Measurements from ENCODE around the gene MEOX1.

The MEOX1 gene

GRCh38 chr17:43634591-43635125 is 27.1 kb downstream of the MEOX1 start:
- no peak for DNase-seq (ENCODE audit: low spot score in 2 of 2)
- in situ Hi-C loops (cut with MboI; ENCODE audit: low sequenced_read_pairs), result no loop called here
- Histone ChIP-seq H3K4me3 (no peak overlapping the region), H3K27me3 (ENCODE audit: low read depth) (no peaks in the 10 kb centered on the region; the same call in 1 of the 2 replicates), H3K36me3 (replicated peaks) (no peaks in the 10 kb centered on the region), H3K9me3 (no peaks in the 10 kb centered on the region), H3K4me1 (no peaks in the 10 kb centered on the region)

DNA sequence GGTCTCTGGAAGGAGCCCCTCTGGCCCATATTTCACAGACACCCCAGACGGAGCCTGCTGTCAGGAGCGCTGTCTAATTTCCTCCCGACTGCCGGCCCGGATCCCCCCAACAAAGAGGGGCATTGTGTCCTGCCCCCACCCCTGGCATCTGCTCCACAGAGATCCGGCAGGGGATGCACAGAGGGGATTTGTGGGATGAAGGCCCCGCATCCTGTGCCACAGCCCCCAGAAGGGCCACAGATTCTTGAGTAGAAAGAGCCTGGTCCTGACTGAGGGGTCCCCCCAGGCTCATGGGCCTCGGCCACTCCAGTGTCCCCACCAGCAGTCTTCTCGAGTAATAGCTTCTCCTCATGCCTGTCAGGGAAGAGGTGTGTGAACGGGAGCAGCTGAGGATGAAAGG is 29.5 kb downstream of the MEOX1 start:
- Histone ChIP-seq H3K4me3 (no peak overlapping the region), H3K36me3 (replicated peaks) (no peaks in the 10 kb centered on the region), H3K4me1 (no peaks in the 10 kb centered on the region), H3K27me3 (ENCODE audit: low read depth) (no peaks in the 10 kb centered on the region; the same call in 1 of the 2 replicates), H3K9me3 (no peaks in the 10 kb centered on the region)
- no peak for DNase-seq (ENCODE audit: low spot score in 2 of 2)
- in situ Hi-C loops (cut with MboI; ENCODE audit: low sequenced_read_pairs), result no loop called here

DNA sequence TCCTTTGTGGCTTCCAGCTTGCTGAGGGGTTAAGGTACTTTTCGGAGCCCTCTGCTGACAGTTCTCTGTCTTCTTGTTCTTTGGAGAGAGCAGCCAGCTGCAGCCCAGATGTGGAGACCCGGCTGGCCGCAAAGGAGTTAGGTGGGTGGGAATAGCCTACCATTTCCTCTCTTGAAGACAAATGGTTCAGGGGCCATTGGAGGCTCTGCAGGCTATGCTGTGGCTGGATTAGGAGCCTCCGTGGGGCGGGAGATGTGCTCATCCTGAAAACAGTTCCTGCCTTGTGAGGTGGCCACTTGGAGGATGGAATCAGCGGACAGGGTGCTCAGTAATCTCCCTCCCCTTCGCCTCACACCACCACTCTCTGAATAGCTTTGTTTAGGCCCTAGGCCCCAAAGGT is 30.3 kb downstream of the MEOX1 start:
- Histone ChIP-seq H3K27me3 (ENCODE audit: low read depth) (no peaks in the 10 kb centered on the region), H3K36me3 (replicated peaks) (no peaks in the 10 kb centered on the region), H3K4me3 (no peak overlapping the region), H3K4me1 (no peaks in the 10 kb centered on the region), H3K9me3 (no peaks in the 10 kb centered on the region)
- in situ Hi-C loops (cut with MboI; ENCODE audit: low sequenced_read_pairs), result no loop called here
- no peak for DNase-seq (ENCODE audit: low spot score in 2 of 2)

DNA sequence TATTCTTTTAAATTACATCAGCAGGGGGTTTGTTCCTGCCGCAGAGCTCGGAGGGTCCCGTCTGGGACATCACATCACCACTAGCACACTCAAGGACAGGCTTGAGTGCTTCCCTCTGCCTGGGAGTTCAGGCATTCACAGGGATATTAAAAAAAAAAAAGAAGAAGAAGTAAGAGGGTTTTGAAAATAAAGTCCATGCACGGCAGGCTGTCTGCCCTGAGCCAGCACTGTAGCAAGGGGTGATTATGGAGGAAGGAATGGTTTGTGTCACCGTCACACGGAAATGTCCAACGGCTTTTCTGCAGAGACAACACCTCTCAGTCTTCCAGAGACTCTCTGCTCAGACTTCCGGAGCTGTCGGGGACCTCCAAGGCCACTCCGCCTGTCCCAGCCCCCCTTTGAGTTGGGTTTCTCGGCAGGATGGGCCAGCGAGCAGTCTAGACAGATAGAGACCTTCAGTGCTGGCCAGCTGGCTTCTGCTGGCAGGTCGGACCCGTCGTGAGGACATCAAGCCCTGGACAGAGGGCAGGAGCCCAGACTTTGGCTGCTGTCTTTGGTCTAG is 33.6 kb downstream of the MEOX1 start:
- Histone ChIP-seq H3K36me3 (replicated peaks) (no peaks in the 10 kb centered on the region), H3K9me3 (no peaks in the 10 kb centered on the region), H3K27me3 (ENCODE audit: low read depth) (no peaks in the 10 kb centered on the region; the same call in 1 of the 2 replicates), H3K4me3 (no peak overlapping the region), H3K4me1 (no peaks in the 10 kb centered on the region)
- DNase-seq (ENCODE audit: low spot score in 2 of 2), result no peak
- in situ Hi-C loops (cut with MboI; ENCODE audit: low sequenced_read_pairs), result no loop called here

- Histone ChIP-seq H3K36me3 (replicated peaks) (no peaks in the 10 kb centered on the region), H3K4me3 (no peak overlapping the region), H3K4me1 (no peaks in the 10 kb centered on the region), H3K9me3 (no peaks in the 10 kb centered on the region), H3K27me3 (ENCODE audit: low read depth) (no peaks in the 10 kb centered on the region; the same call in 1 of the 2 replicates)
- no peak for DNase-seq (ENCODE audit: low spot score in 2 of 2)
- in situ Hi-C loops (cut with MboI; ENCODE audit: low sequenced_read_pairs), result no loop called here
Observed at GRCh38 chr17:43627653-43628052, 34.1 kb downstream of the MEOX1 start.

DNA sequence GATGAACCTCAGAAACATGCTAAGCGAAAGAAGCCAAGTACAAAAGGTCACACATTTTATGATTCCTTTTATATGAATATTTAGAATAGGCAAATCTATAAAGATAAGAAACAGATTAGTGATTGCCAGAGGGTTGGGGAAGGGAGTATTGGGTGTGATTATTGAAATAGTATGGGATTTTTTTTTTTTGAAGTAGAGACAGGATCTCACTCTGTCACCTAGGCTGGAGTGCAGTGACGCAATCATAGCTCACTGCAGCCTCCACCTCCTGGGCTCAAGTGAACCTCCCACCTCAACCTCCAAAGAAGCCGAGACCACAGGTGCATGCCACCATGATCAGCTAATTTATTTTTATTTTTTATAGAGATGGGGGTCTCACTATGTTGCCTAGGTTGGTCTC is 35.7 kb downstream of the MEOX1 start:
- Histone ChIP-seq H3K4me3 (no peak overlapping the region), H3K4me1 (no peaks in the 10 kb centered on the region), H3K36me3 (replicated peaks) (no peaks in the 10 kb centered on the region), H3K9me3 (no peaks in the 10 kb centered on the region), H3K27me3 (ENCODE audit: low read depth) (no peaks in the 10 kb centered on the region; the same call in 1 of the 2 replicates)
- no peak for DNase-seq (ENCODE audit: low spot score in 2 of 2)
- in situ Hi-C loops (cut with MboI; ENCODE audit: low sequenced_read_pairs), result no loop called here

GRCh38 chr17:43625606-43626005 is 36.1 kb downstream of the MEOX1 start:
- no peaks in the 10 kb centered on the region for H3K4me1 ChIP-seq
- in situ Hi-C loops (cut with MboI; ENCODE audit: low sequenced_read_pairs), result no loop called here
- no peaks in the 10 kb centered on the region for H3K36me3 ChIP-seq (replicated peaks)
- H3K27me3 ChIP-seq (ENCODE audit: low read depth), result no peaks in the 10 kb centered on the region; the same call in 1 of the 2 replicates
- no peak for DNase-seq (ENCODE audit: low spot score in 2 of 2)
- no peaks in the 10 kb centered on the region for H3K9me3 ChIP-seq
- H3K4me3 ChIP-seq, result no peak overlapping the region

GRCh38 chr17:43620581-43620980 is 41.1 kb downstream of the MEOX1 start:
- in situ Hi-C loops (cut with MboI; ENCODE audit: low sequenced_read_pairs), result no loop called here
- no peak for DNase-seq (ENCODE audit: low spot score in 2 of 2)
- no peaks in the 10 kb centered on the region; the same call in 1 of the 2 replicates for H3K4me1 ChIP-seq

DNA sequence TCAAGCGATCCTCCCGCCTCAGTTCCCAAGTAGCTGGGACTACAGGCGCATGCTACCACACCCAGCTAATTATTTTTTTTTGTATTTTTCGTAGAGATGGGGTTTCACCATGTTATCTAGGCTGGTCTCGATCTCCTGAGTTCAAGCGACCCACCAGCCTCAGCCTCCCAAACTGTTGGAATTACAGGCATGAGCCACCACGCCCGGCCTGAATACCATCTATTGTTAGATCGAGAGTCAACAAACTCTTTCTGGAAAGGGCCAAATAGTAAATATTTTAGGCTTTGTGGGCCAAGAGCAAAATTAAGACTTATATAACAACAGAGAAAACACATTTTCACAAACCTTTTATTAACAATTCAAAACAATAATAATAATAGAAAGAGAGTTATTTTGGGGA is 41.6 kb downstream of the MEOX1 start:
- Histone ChIP-seq H3K4me3 (no peak overlapping the region), H3K4me1 (no peaks in the 10 kb centered on the region; the same call in 1 of the 2 replicates), H3K27me3 (ENCODE audit: low read depth) (no peaks in the 10 kb centered on the region), H3K36me3 (replicated peaks) (no peaks in the 10 kb centered on the region), H3K9me3 (no peaks in the 10 kb centered on the region)
- in situ Hi-C loops (cut with MboI; ENCODE audit: low sequenced_read_pairs), result no loop called here
- DNase-seq (ENCODE audit: low spot score in 2 of 2), result no peak

More at GRCh38 chr17:43620581-43620980, 41.1 kb downstream of the MEOX1 start:
- Histone ChIP-seq H3K27me3 (ENCODE audit: low read depth) (no peaks in the 10 kb centered on the region; the same call in 1 of the 2 replicates), H3K36me3 (replicated peaks) (no peaks in the 10 kb centered on the region), H3K9me3 (no peaks in the 10 kb centered on the region), H3K4me3 (no peak overlapping the region)

DNA sequence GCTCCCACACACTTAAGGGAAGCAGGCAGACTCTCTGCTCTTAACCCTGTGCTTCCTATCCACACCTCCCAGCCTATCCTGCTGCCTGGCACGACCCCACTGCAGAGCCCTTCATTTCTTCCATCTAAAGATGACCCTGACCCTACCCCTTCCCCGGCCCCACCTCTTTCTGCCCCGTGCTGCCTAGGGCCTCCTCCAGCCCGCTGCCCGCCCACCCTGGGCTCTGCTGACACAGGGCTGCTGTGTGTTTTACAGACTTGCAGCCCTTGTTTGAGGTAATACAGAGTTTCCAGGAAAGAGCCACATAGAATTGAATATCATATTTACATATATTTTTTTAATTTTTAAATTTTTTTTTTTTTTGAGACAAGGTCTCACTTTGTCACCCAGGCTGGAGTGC is 42.0 kb downstream of the MEOX1 start:
- Histone ChIP-seq H3K27me3 (ENCODE audit: low read depth) (no peaks in the 10 kb centered on the region), H3K4me1 (no peaks in the 10 kb centered on the region; the same call in 1 of the 2 replicates), H3K9me3 (no peaks in the 10 kb centered on the region), H3K36me3 (replicated peaks) (no peaks in the 10 kb centered on the region), H3K4me3 (no peak overlapping the region)
- in situ Hi-C loops (cut with MboI; ENCODE audit: low sequenced_read_pairs), result no loop called here
- no peak for DNase-seq (ENCODE audit: low spot score in 2 of 2)

- no peaks in the 10 kb centered on the region for H3K36me3 ChIP-seq (replicated peaks)
- H3K4me1 ChIP-seq, result no peaks in the 10 kb centered on the region; the same call in 1 of the 2 replicates
- no peaks in the 10 kb centered on the region for H3K27me3 ChIP-seq (ENCODE audit: low read depth)
- H3K9me3 ChIP-seq, result no peaks in the 10 kb centered on the region
- no peak for DNase-seq (ENCODE audit: low spot score in 2 of 2)
- H3K4me3 ChIP-seq, result no peak overlapping the region
- in situ Hi-C loops (cut with MboI; ENCODE audit: low sequenced_read_pairs), result no loop called here
Observed at GRCh38 chr17:43618276-43618675, 43.4 kb downstream of the MEOX1 start.

DNA sequence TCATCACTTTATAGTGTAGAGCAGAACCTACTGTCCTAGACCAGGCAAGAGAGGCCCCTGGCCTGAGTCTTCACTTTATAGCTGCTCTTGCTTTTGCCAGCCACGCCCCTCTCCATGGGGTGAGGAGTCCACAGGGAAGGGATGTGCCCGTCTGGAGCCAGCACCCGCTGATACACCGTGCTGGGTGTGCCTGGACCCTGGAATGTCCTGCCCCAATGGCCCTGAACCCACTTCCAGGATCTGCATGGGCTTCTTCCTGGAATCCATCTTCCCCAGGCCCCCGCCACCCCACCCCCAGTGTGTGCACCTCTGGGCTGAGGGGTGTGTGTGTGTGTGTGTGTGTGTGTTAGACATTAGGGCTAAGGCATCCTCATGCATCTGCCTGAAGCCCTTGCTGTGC is 44.9 kb downstream of the MEOX1 start:
- Histone ChIP-seq H3K4me1 (no peaks in the 10 kb centered on the region; the same call in 1 of the 2 replicates), H3K4me3 (no peak overlapping the region), H3K36me3 (replicated peaks) (no peaks in the 10 kb centered on the region), H3K9me3 (no peaks in the 10 kb centered on the region), H3K27me3 (ENCODE audit: low read depth) (no peaks in the 10 kb centered on the region)
- no peak for DNase-seq (ENCODE audit: low spot score in 2 of 2)
- in situ Hi-C loops (cut with MboI; ENCODE audit: low sequenced_read_pairs), result no loop called here

GRCh38 chr17:43616421-43616820 is 45.3 kb downstream of the MEOX1 start:
- Histone ChIP-seq H3K27me3 (ENCODE audit: low read depth) (no peaks in the 10 kb centered on the region), H3K9me3 (no peaks in the 10 kb centered on the region)
- in situ Hi-C loops (cut with MboI; ENCODE audit: low sequenced_read_pairs), result no loop called here

GRCh38 chr17:43616029-43616351 is 45.7 kb downstream of the MEOX1 start:
- no peak for DNase-seq (ENCODE audit: low spot score in 2 of 2)
- H3K4me1 ChIP-seq, result no peaks in the 10 kb centered on the region; the same call in 1 of the 2 replicates
- no peak overlapping the region for H3K4me3 ChIP-seq
- no peaks in the 10 kb centered on the region for H3K9me3 ChIP-seq
- H3K36me3 ChIP-seq (replicated peaks), result no peaks in the 10 kb centered on the region
- in situ Hi-C loops (cut with MboI; ENCODE audit: low sequenced_read_pairs), result no loop called here
- no peaks in the 10 kb centered on the region for H3K27me3 ChIP-seq (ENCODE audit: low read depth)

More at GRCh38 chr17:43616421-43616820, 45.3 kb downstream of the MEOX1 start:
- H3K36me3 ChIP-seq (replicated peaks), result no peaks in the 10 kb centered on the region
- no peak overlapping the region for H3K4me3 ChIP-seq
- H3K4me1 ChIP-seq, result no peaks in the 10 kb centered on the region; the same call in 1 of the 2 replicates
- no peak for DNase-seq (ENCODE audit: low spot score in 2 of 2)
